Lower leg skin (tissue), 4 donors: Measurements from ENCODE around the gene UBXN4. TPM values are rescaled to one million over a fixed set of nuclear protein-coding genes. Genes with fewer than 3 reads are reported as not detected.
"Not testable (repeated sequence)": the region's sequence is repeated elsewhere in the genome, so short reads cannot be mapped to it uniquely, and the experiment has no call there.

Source experiments
- DNase-seq, 2 donors: peaks; one replicate each; pipeline ENCODE4 v3.0.0-alpha.2; 2019; ENCODE audit warnings: low spot score in 2 of 2
- H3K4me3 ChIP-seq: fragments of 200-600 bp; sonication (generic); 2 replicates; pipeline ENCODE4 v1.5.1; 2017; ENCODE audit warnings: mild to moderate bottlenecking, low read depth; ENCODE audit not compliant: poor library complexity, severe bottlenecking
- CTCF ChIP-seq, 3 donors: fragments of 450-650 bp; IDR thresholded peaks; one replicate each; pipeline ENCODE4 v1.5.1; 2016; ENCODE audit warnings: antibody characterized with exemption in 3 of 3, mild to moderate bottlenecking in 3 of 3, moderate library complexity in 2 of 3
- POLR2A ChIP-seq, 2 donors: fragments of 450-650 bp; IDR thresholded peaks; one replicate each; pipeline ENCODE4 v1.6.1; 2016 to 2017; ENCODE audit warnings: antibody characterized with exemption in 2 of 2, mild to moderate bottlenecking in 1 of 2, moderate library complexity in 1 of 2
- WGBS, 2 donors: methylation state at CpG; one replicate each; pipeline ENCODE4 v1.1.5; 2018; 5-methylcytosine and 5-hydroxymethylcytosine counted together
- intact Hi-C: fragments of 100-400 bp; cut with DNase I; formaldehyde crosslinking; loops from one replicate; pipeline ENCODE4 v1.15.0; 2023; ENCODE audit warnings: low total_unique reads
- total RNA-seq, 4 donors: library from RNA; depleted of rRNA; stranded (reverse); fragments of >200 nt; gene quantifications; one replicate each; pipeline ENCODE4 v1.1.0, GENCODE V29; 2016

UBXN4 gene
- total RNA-seq, 4 donors from 2014 or later, result 55.1 to 68.0 (median 58.0) TPM

- 90 to 91% methylated on average over 2 of the region's 2 CpGs for WGBS, 2 donors
- DNase-seq, result no peak
- no peak for TF ChIP-seq POLR2A (IDR thresholded peaks at IDR 0.05)
- no peak for TF ChIP-seq CTCF (IDR thresholded peaks at IDR 0.05)
- H3K4me3 ChIP-seq, result no peak overlapping the region
- intact Hi-C loops, result no loop called here
Observed at GRCh38 chr2:135785032-135785431, 43.4 kb downstream of the UBXN4 start.

- no peak for DNase-seq
- no peak for TF ChIP-seq POLR2A (IDR thresholded peaks at IDR 0.05)
- no peak for TF ChIP-seq CTCF (IDR thresholded peaks at IDR 0.05)
- H3K4me3 ChIP-seq, result no peak overlapping the region
- intact Hi-C loops, result no loop called here
- 90 to 96% methylated on average over 5 of the region's 5 CpGs for WGBS, 2 donors
Observed at GRCh38 chr2:135786823-135787222, 45.2 kb downstream of the UBXN4 start.

DNA sequence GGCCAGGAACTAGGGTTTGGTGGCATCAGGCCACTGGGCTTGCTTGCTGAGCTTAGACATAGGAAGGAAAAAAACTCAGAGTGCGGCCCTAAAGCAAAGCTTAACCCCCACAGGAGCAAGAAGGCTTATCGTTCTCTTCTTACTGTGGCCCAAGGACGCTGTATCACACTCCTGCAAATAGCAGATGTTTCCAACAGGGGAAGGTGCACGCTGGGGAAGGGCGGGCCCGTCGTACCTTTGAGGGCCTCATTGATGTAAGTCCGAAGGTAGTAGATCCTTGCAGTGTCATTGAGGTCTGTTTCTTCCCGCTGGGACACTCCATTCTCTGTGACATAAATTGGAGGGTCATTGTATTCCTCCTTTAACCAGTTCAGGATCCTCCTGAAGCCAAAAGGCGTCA is 48.8 kb downstream of the UBXN4 start:
- TF ChIP-seq CTCF (IDR thresholded peaks at IDR 0.05), result no peak
- TF ChIP-seq POLR2A (IDR thresholded peaks at IDR 0.05), result no peak
- no peak overlapping the region for H3K4me3 ChIP-seq
- intact Hi-C loops, result no loop called here
- 94 to 97% methylated on average over 10 of the region's 10 CpGs for WGBS, 2 donors
- peak in 1 of 2 donors; percentile 74 for DNase-seq

DNA sequence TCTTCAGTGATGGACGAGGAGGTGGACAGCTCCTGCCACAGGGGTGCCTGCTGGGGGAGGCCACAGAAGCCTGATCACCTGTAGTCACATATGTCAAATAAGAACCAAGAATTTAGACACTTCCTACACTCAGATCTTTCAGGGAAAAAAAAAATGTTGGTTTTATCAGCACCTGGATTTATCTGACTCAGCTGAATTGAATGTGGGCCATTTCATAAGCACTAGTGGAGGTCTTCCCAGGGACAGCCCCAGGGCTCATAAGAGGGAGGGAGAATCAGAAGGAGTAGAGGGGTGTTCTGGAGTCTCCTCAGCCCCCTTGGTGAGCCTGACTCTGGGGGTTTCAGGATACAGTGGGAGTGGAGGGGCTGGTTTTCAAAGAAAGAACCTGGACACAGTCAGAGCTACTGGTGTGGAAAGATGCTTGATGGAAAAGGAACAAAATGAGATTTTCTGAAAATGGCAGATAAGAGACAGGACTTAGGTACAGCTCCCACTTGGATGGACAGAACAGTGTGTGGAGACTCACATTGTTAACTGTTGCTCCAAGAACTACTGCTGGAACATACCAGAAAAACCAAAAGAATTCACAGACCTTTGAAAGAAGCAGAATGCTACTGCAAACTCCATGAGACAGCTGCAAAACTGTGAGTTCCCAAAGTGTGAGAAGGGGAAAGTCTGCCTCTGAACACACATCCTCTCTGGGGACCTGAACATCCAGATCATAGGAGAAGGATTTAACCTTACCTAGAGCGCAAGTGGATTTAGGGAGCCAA is 49.9 kb downstream of the UBXN4 start:
- no peak for TF ChIP-seq POLR2A (IDR thresholded peaks at IDR 0.05)
- no peak for TF ChIP-seq CTCF (IDR thresholded peaks at IDR 0.05)
- intact Hi-C loops, result no loop called here
- 92 to 94% methylated on average over 2 of the region's 2 CpGs for WGBS, 2 donors
- H3K4me3 ChIP-seq, result no peak overlapping the region
- no peak for DNase-seq

- H3K4me3 ChIP-seq, result no peak overlapping the region
- 74 to 84% methylated on average over 7 of the region's 7 CpGs for WGBS, 2 donors
- intact Hi-C loops, result no loop called here
- peak in 1 of 2 donors; percentile 67 for DNase-seq
- no peak for TF ChIP-seq POLR2A (IDR thresholded peaks at IDR 0.05)
- no peak for TF ChIP-seq CTCF (IDR thresholded peaks at IDR 0.05)
Observed at GRCh38 chr2:135792401-135793150, 50.9 kb downstream of the UBXN4 start.

GRCh38 chr2:135795641-135796040 is 54.0 kb downstream of the UBXN4 start:
- 81 to 84% methylated on average over 4 of the region's 4 CpGs for WGBS, 2 donors
- DNase-seq, H3K4me3 ChIP-seq, intact Hi-C loops: not testable (repeated sequence)
